Stimulated activated naive CD4-positive, alpha-beta T cell treated with Interleukin-2 at 50 U/mL for 16 hours (primary cell): ENCODE measurements around the gene GBP3.
"Not testable (repeated sequence)": the region's sequence is repeated elsewhere in the genome, so short reads cannot be mapped to it uniquely, and the experiment has no call there.

Experiments
- DNase-seq: peaks from one replicate; lab custom pipeline; 2025; lab: John Stamatoyannopoulos, UW

The GBP3 gene

GRCh38 chr1:88976235-88976634 is 46.4 kb downstream of the GBP3 start:
- no peak for DNase-seq

DNA sequence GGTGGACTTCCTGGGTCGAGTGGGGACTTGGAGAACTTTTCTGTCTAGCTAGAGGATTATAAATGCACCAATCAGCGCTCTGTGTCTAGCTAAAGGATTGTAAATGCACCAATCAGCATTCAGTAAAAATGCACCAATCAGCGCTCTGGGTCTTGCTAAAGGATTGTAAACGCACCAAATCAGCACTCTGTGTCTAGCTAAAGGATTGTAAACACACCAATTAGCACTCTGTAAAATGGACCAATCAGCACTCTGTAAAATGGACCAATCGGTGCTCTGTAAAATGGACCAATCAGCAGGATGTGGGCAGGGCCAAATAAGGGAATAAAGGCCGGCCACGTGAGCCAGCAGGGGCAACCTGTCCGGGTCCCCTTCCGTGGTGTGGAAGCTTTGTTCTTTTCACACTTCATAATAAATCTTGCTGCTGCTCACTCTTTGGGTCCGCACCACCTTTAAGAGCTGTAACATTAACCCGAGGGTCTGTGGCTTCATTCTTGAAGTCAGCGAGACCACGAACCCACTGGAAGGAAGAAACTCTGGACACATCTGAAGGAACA is 48.0 kb downstream of the GBP3 start:
- DNase-seq, result not testable (repeated sequence)

DNA sequence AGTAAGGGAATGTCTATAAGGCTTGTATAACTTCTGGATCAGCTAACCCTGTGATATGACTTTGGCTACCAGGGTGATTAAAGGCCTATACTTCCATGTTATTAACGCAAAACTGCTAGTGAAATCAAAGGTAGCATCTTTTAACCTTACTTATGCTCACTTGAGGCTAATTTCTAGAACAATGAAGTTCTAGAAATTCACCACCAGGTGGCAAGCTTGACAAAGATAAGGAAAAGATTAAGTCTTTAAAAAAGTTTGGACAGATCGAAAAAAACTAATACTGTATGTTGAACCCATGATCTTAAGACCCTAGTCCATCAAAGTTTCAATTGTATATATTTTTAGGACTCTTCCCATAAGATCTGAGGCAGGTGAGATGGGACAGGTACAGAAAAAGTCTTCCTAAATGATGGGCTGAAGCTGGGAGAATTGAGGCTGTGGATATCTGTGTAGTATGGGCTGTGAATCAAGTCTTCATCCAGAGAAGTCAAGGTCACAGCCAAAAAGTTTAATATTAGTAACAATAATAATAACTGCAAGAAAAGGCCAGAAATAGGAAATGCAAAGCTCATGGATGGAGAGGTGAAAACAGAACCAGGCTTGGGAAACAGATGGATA is 49.0 kb downstream of the GBP3 start:
- no peak for DNase-seq

- no peak for DNase-seq
Observed at GRCh38 chr1:88961647-88962275, 60.9 kb downstream of the GBP3 start.

DNA sequence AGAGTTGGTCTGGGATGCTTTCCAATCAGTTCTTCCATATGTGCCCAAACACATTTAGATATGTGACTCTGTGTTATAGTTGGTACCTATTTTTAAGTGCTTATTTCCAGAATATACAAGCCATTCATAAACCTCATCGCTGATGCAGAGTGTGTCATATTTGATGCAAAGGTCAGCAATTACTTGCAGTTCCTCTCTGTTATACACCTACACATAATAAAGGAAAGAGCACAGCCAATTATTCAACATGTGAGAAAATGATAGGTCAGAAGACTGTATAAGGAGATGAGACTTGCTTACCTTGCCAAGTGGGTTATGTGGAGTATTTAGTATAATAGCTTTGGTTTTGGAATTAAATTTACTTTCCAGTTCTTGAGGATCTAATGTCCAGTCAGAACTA is 61.6 kb downstream of the GBP3 start:
- no peak for DNase-seq
